ENCODE measurements around the gene ST6GAL1.
A peak's percentile ranks its signal among the peaks of the same experiment; 100 is the strongest.

The ST6GAL1 gene

DNA sequence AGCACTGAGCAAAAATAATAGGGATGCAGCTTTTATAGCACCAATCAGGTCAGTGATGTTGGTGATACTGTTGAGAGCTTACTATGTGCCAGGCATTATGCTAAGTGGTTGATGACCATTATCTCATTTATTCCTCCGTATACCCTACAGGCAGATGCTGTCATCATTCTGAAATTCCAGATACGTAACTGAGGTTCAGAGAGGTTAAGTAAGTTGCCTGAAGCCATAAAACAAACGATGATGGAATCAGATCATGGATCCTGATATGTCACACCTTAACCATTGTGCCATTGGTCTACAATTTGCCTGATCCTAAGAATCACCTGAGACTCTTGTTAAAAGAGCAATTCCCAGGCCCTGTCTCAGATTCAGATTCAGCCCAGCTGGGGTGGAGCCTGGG, 49.5 kb downstream of the ST6GAL1 start:
- 96% methylated on average over 3 of the region's 3 CpGs for WGBS (ENCODE audit: insufficient coverage)
- no peaks in the 10 kb centered on the region for H3K27me3 ChIP-seq (replicated peaks in 2 of 5; ENCODE audit: control insufficient read depth in 4 of 5, insufficient read depth in 5 of 5, low read length in 4 of 5)
- H3K27ac ChIP-seq (ENCODE audit: insufficient read depth in 1 of 2, low read depth in 1 of 2, low read length in 2 of 2, poor library complexity in 1 of 2, severe bottlenecking in 2 of 2), result no peak overlapping the region
- DNase-seq, result no peak
- no peaks in the 10 kb centered on the region for H3K9me3 ChIP-seq (ENCODE audit: control extremely low read depth in 1 of 5, control insufficient read depth in 4 of 5, insufficient read depth in 2 of 5, low read depth in 1 of 5, low read length in 4 of 5)
- POLR2A ChIA-PET, result no interaction called here
- CTCF ChIA-PET, result interaction anchor here (2.3 kb wide), 1 partner anchor 13 kb away, joined by 11 read pairs; no protein-coding TSS in a partner anchor
- no peak overlapping the region for H3K4me3 ChIP-seq (ENCODE audit: control insufficient read depth in 1 of 7, extremely low read depth in 1 of 7, insufficient read depth in 4 of 7, low read depth in 2 of 7, low read length in 6 of 7)
- peaks cover under 1 to 13% (median 5%) of the 10 kb centered on the region in 4 experiments for H3K4me1 ChIP-seq (ENCODE audit: control extremely low read depth in 1 of 4, control insufficient read depth in 4 of 4, insufficient read depth in 4 of 4, low read length in 3 of 4)
- peaks cover 23 to 65% (median 38%) of the 10 kb centered on the region in 4 experiments for H3K36me3 ChIP-seq (ENCODE audit: control insufficient read depth in 4 of 4, insufficient read depth in 4 of 4, low read length in 3 of 4)

DNA sequence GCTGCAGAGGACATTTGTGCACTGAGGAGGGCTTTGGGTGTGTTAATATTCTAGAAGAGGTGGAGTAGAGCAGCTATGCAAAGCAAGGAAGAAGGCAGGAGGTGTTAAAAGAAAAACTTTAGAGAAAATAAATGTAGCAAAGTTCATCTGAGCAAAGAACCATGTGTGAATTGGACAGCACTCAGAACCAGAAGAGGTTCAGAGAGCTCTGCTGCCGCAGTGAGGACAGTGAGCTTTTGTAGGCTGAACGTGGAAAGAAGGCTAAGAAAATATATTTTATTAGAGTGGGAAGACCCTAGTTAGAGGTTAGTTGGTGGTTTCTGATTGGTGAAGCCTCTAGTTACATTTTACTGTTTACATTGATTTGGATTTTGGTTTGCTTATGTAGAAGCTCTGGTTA, 50.7 kb downstream of the ST6GAL1 start:
- H3K36me3 ChIP-seq (ENCODE audit: control insufficient read depth in 4 of 4, insufficient read depth in 4 of 4, low read length in 3 of 4), result peaks cover 21 to 54% (median 29%) of the 10 kb centered on the region in 4 experiments
- H3K27ac ChIP-seq (ENCODE audit: insufficient read depth in 1 of 2, low read depth in 1 of 2, low read length in 2 of 2, poor library complexity in 1 of 2, severe bottlenecking in 2 of 2), result no peak overlapping the region
- H3K9me3 ChIP-seq (ENCODE audit: control extremely low read depth in 1 of 5, control insufficient read depth in 4 of 5, insufficient read depth in 2 of 5, low read depth in 1 of 5, low read length in 4 of 5), result no peaks in the 10 kb centered on the region
- DNase-seq, result no peak
- peaks cover 7 to 23% (median 12%) of the 10 kb centered on the region in 4 experiments for H3K4me1 ChIP-seq (ENCODE audit: control extremely low read depth in 1 of 4, control insufficient read depth in 4 of 4, insufficient read depth in 4 of 4, low read length in 3 of 4)
- 71% methylated on average over 2 of the region's 2 CpGs for WGBS (ENCODE audit: insufficient coverage)
- POLR2A ChIA-PET, result interaction anchor here (0.7 kb wide), 1 partner anchor 198 kb away, joined by 4 read pairs; the partner anchor contains the start of gene EIF4A2
- CTCF ChIA-PET, result interaction anchor here (1.4 to 2.3 kb wide), 2 partner anchors 13 to 14 kb away, joined by 4 to 11 read pairs; no protein-coding TSS in a partner anchor
- H3K4me3 ChIP-seq (ENCODE audit: control insufficient read depth in 1 of 7, extremely low read depth in 1 of 7, insufficient read depth in 4 of 7, low read depth in 2 of 7, low read length in 6 of 7), result no peak overlapping the region
- H3K27me3 ChIP-seq (replicated peaks in 2 of 5; ENCODE audit: control insufficient read depth in 4 of 5, insufficient read depth in 5 of 5, low read length in 4 of 5), result no peaks in the 10 kb centered on the region

DNA sequence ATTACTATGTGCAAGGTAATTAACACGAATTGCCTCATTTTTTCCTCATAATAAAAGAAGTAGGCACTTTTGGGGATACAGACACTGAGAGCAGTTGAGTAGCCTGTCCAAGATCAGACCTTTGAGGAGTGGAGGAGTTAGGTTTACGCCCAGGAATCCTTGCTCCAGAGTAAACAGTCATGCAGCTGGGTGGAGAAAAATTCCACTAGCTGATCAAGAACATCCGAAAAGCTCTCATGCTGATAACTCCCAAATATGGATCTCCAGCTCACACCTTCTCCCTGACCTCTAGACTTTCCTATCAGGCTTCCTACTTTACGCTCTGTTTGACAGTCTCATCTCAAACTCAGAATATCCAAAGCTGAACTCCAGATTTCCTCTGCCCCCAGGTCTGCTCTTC, 53.3 kb downstream of the ST6GAL1 start:
- WGBS (ENCODE audit: insufficient coverage), result 100% methylated on average over 3 of the region's 4 CpGs
- H3K27ac ChIP-seq (ENCODE audit: insufficient read depth in 1 of 2, low read depth in 1 of 2, low read length in 2 of 2, poor library complexity in 1 of 2, severe bottlenecking in 2 of 2), result no peak overlapping the region
- no peak overlapping the region for H3K4me3 ChIP-seq (ENCODE audit: control insufficient read depth in 1 of 7, extremely low read depth in 1 of 7, insufficient read depth in 4 of 7, low read depth in 2 of 7, low read length in 6 of 7)
- no peaks in the 10 kb centered on the region for H3K9me3 ChIP-seq (ENCODE audit: control extremely low read depth in 1 of 5, control insufficient read depth in 4 of 5, insufficient read depth in 2 of 5, low read depth in 1 of 5, low read length in 4 of 5)
- H3K4me1 ChIP-seq (ENCODE audit: control extremely low read depth in 1 of 4, control insufficient read depth in 4 of 4, insufficient read depth in 4 of 4, low read length in 3 of 4), result peaks cover 13 to 34% (median 14%) of the 10 kb centered on the region in 4 experiments
- CTCF ChIA-PET, result interaction anchor here (0.7 to 1.1 kb wide), 2 partner anchors 13 to 53 kb away, joined by 3 read pairs; partner anchors contain the start of gene ST6GAL1
- POLR2A ChIA-PET, result interaction anchor here (0.6 kb wide), 1 partner anchor 139 kb away, joined by 3 read pairs; no protein-coding TSS in a partner anchor
- H3K36me3 ChIP-seq (ENCODE audit: control insufficient read depth in 4 of 4, insufficient read depth in 4 of 4, low read length in 3 of 4), result peaks cover 16 to 43% (median 24%) of the 10 kb centered on the region in 4 experiments
- no peaks in the 10 kb centered on the region for H3K27me3 ChIP-seq (replicated peaks in 2 of 5; ENCODE audit: control insufficient read depth in 4 of 5, insufficient read depth in 5 of 5, low read length in 4 of 5)
- DNase-seq, result no peak

DNA sequence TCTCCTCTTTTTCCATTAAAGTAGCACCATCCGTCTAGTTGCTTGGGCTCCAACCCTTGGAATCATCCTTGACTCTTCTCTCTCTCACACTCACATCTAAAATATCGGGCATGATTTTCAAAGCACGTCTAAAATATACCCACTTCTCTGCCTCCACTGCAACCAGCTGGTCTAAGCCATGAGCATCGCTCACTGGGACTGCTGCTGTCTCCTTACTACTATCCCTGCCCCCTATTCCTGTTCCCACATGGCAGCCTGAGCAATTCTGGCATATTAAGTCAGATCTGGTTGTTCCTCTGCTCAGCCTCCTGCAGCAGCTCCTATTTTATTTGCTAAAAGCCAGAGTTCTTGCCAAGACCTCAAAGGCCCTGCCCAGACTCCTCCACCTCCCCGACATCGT, 53.7 kb downstream of the ST6GAL1 start:
- Histone ChIP-seq H3K4me1 (ENCODE audit: control extremely low read depth in 1 of 4, control insufficient read depth in 4 of 4, insufficient read depth in 4 of 4, low read length in 3 of 4) (peaks cover 13 to 34% (median 14%) of the 10 kb centered on the region in 4 experiments), H3K36me3 (ENCODE audit: control insufficient read depth in 4 of 4, insufficient read depth in 4 of 4, low read length in 3 of 4) (peaks cover 15 to 40% (median 22%) of the 10 kb centered on the region in 4 experiments), H3K27ac (ENCODE audit: insufficient read depth in 1 of 2, low read depth in 1 of 2, low read length in 2 of 2, poor library complexity in 1 of 2, severe bottlenecking in 2 of 2) (no peak overlapping the region), H3K4me3 (ENCODE audit: control insufficient read depth in 1 of 7, extremely low read depth in 1 of 7, insufficient read depth in 4 of 7, low read depth in 2 of 7, low read length in 6 of 7) (no peak overlapping the region), H3K9me3 (ENCODE audit: control extremely low read depth in 1 of 5, control insufficient read depth in 4 of 5, insufficient read depth in 2 of 5, low read depth in 1 of 5, low read length in 4 of 5) (no peaks in the 10 kb centered on the region), H3K27me3 (replicated peaks in 2 of 5; ENCODE audit: control insufficient read depth in 4 of 5, insufficient read depth in 5 of 5, low read length in 4 of 5) (no peaks in the 10 kb centered on the region)
- ChIA-PET CTCF (interaction anchor here (0.7 to 1.1 kb wide), 2 partner anchors 13 to 53 kb away, joined by 3 read pairs; partner anchors contain the start of gene ST6GAL1), POLR2A (interaction anchor here (0.6 kb wide), 1 partner anchor 139 kb away, joined by 3 read pairs; no protein-coding TSS in a partner anchor)
- DNase-seq, result no peak
- 98% methylated on average over 6 of the region's 6 CpGs for WGBS (ENCODE audit: insufficient coverage)

DNA sequence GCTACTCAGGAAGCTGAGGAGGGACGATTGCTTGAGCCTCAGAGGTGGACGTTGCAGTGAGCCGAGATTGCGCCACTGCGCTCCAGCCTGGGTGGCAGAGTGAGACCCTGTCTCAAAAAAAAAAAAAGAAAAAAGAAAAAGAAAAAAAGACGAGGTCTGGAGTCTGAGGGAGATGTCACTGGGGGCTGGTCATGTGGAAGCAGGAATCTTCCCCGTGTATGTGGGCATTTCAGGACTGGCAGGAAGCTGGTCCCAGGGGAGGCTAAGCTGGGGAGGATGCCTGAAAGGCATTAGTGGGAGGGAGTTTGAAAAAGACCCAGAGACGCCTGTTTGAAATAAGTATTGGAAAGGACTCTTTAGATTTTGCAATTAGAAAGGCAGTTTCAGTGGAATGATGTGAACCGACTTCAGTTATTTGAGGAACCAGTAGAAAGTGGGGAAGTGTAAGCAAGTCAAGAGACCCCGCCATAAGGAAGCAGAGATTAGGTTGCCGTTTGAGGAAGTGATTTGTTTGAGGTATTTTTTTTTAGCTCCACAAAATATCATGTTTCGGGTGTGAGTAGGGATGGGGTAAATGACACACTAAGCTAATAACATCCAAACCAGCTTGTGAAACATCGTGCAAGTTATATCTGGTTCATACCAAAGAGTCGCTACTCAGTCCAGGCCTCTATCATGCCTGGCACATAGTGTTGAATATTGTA, 55.5 kb downstream of the ST6GAL1 start:
- Histone ChIP-seq H3K36me3 (ENCODE audit: control insufficient read depth in 4 of 4, insufficient read depth in 4 of 4, low read length in 3 of 4) (peaks cover 15 to 31% (median 20%) of the 10 kb centered on the region in 4 experiments), H3K4me3 (ENCODE audit: control insufficient read depth in 1 of 7, extremely low read depth in 1 of 7, insufficient read depth in 4 of 7, low read depth in 2 of 7, low read length in 6 of 7) (peak overlapping the region in 3 of 7 experiments; percentile 22 to 64 (median 26)), H3K27me3 (replicated peaks in 2 of 5; ENCODE audit: control insufficient read depth in 4 of 5, insufficient read depth in 5 of 5, low read length in 4 of 5) (no peaks in the 10 kb centered on the region), H3K9me3 (ENCODE audit: control extremely low read depth in 1 of 5, control insufficient read depth in 4 of 5, insufficient read depth in 2 of 5, low read depth in 1 of 5, low read length in 4 of 5) (no peaks in the 10 kb centered on the region), H3K4me1 (ENCODE audit: control extremely low read depth in 1 of 4, control insufficient read depth in 4 of 4, insufficient read depth in 4 of 4, low read length in 3 of 4) (peaks cover 13 to 34% (median 14%) of the 10 kb centered on the region in 4 experiments), H3K27ac (ENCODE audit: insufficient read depth in 1 of 2, low read depth in 1 of 2, low read length in 2 of 2, poor library complexity in 1 of 2, severe bottlenecking in 2 of 2) (peak overlapping the region in 1 of 2 experiments; percentile 20)
- 28% methylated on average over 9 of the region's 14 CpGs for WGBS (ENCODE audit: insufficient coverage)
- ChIA-PET CTCF (interaction anchor here (0.7 to 1.7 kb wide), 5 partner anchors 33 to 136 kb away, joined by 3 to 5 read pairs (median 3); no protein-coding TSS in a partner anchor), POLR2A (interaction anchor here (0.6 kb wide), 2 partner anchors 8 to 259 kb away, joined by 3 read pairs; no protein-coding TSS in a partner anchor)
- peak; percentile 76 to 97 (median 93) for DNase-seq

DNA sequence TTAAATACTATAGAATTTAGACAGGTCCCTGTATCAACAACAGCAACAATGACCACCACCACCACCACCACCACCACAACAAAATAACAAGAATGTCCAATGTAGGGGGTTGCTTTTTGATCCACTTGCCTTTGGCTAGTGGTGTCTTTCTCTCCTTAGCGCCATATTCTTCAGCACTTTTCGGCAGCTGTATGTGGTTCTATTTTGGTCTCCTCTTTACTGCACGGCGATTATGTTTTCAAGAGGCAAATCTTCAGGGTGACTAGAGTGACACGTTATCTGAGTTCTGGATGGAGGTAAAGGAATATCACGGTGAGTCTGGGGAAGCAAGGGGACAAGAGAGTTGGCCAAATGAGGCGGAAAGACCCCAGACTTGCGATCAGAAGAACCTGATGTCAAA, 56.1 kb downstream of the ST6GAL1 start:
- H3K4me3 ChIP-seq (ENCODE audit: control insufficient read depth in 1 of 7, extremely low read depth in 1 of 7, insufficient read depth in 4 of 7, low read depth in 2 of 7, low read length in 6 of 7), result peak overlapping the region in 1 of 7 experiments; percentile 64
- peak in 2 of 3 donors; percentile 37 to 50 for DNase-seq
- no peaks in the 10 kb centered on the region for H3K27me3 ChIP-seq (replicated peaks in 2 of 5; ENCODE audit: control insufficient read depth in 4 of 5, insufficient read depth in 5 of 5, low read length in 4 of 5)
- no peaks in the 10 kb centered on the region for H3K9me3 ChIP-seq (ENCODE audit: control extremely low read depth in 1 of 5, control insufficient read depth in 4 of 5, insufficient read depth in 2 of 5, low read depth in 1 of 5, low read length in 4 of 5)
- CTCF ChIA-PET, result interaction anchor here (0.7 to 1.7 kb wide), 3 partner anchors 33 to 137 kb away, joined by 3 to 5 read pairs (median 5); no protein-coding TSS in a partner anchor
- POLR2A ChIA-PET, result no interaction called here
- H3K4me1 ChIP-seq (ENCODE audit: control extremely low read depth in 1 of 4, control insufficient read depth in 4 of 4, insufficient read depth in 4 of 4, low read length in 3 of 4), result peaks cover 13 to 35% (median 14%) of the 10 kb centered on the region in 4 experiments
- 70% methylated on average over 7 of the region's 8 CpGs for WGBS (ENCODE audit: insufficient coverage)
- peaks cover 16 to 33% (median 21%) of the 10 kb centered on the region in 4 experiments for H3K36me3 ChIP-seq (ENCODE audit: control insufficient read depth in 4 of 4, insufficient read depth in 4 of 4, low read length in 3 of 4)
- no peak overlapping the region for H3K27ac ChIP-seq (ENCODE audit: insufficient read depth in 1 of 2, low read depth in 1 of 2, low read length in 2 of 2, poor library complexity in 1 of 2, severe bottlenecking in 2 of 2)

All from common myeloid progenitor, CD34-positive (primary cell).